Stimulated activated naive CD4-positive, alpha-beta T cell treated with Interleukin-2 at 50 U/mL for 16 hours (primary cell): ENCODE results near the gene CTR9.
"Not testable (repeated sequence)": the region's sequence is repeated elsewhere in the genome, so short reads cannot be mapped to it uniquely, and the experiment has no call there.

Experiments
- DNase-seq: peaks from one replicate; lab custom pipeline; 2025; lab: John Stamatoyannopoulos, UW

Gene CTR9

DNA sequence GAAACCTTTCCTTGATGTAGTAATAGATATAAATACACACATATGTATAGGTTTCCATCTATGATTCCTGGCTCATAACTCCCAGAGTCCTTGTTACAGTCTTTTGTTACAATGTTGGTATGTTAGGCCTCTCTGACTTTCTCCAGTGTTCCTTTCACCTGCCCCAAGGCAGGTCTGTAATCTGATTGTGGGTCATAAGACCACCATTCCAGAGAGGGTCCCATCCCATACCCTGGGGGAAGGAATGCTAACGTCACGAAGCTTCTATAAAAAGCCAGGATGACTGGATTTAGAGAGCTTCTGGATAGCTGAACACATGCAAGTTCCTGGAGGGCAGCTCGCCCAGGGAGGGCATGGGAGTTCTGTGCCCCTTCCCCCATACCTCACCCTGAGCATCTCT lies 71.4 kb downstream of the CTR9 start:
- not testable (repeated sequence) for DNase-seq

DNA sequence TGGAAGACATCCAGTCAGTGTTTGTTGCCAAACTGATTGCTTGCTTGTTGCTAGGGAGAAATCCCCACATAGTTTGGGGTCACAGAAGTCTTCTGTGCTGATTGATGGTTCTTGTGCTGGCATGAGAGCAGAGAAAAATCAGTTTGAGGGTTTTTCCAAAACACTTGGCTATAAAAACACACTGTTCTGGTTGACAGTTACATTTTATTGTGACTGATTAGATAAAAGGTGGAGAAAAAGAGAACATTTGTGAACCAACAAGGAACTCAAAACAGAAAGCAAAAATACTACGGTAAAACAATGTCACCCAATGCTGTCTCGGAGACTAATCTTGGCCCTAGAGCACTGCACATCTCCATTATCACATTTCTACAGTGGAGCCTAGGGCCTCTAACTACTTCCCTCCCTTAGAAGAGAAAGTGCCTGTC lies 72.1 kb downstream of the CTR9 start:
- no peak for DNase-seq

DNA sequence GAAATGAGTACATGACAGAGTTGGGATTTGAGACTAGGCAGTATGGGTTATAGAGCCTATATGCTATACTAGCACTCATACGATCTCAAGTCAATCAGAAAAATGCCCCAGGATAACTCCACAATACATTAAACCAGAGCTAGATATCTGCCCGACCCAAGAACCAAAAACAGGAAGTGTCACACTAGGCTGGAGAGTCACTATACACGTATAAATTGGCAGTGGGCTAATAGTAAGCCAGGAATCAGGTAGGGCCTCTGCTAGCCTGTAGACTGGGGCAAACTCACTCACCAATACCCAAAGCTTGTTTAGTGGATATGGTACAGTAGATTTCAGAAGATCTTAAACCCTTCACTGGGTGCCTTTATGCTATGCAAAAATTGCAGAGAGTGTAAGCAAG lies 73.8 kb downstream of the CTR9 start:
- DNase-seq: no peak

DNA sequence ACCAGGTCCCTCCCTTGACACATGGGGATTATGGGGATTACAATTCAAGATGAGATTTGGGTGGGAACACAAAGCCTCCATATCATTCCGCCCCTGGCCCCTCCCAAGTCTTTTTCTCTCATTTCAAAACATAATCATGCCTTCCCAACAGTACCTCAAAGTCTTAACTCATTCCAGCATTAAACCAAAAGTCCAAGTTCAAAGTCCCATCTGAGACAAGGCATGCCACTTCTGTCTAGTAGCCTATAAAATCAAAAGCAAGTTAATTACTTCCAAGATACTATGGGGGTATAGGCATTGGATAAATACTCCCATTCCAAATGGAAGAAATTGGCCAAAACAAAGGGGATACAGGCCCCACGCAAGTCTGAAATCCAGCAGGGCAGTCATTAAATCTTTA lies 77.4 kb downstream of the CTR9 start:
- no peak for DNase-seq

DNA sequence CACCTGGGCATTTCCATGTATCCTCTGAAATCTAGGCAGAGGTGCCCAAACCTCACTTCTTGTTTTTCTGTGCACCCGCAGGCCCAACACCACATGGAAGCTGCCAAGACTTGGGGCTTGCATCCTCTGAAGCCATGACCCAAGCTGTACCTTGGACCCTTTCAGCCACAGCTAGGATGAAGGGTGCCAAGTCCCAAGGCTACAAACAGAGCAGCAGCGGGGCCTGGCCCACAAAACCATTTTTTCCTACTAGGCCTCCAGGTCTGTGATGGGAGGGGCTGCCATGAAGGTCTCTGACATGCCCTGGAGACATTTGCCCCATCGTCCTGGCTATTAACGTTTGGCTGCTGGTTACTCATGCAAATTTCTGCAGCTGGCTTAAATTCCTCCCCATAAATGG lies 78.1 kb downstream of the CTR9 start:
- no peak for DNase-seq
